Calu3 (cell line): Measurements from ENCODE around the gene CAPZA1. TPM values are rescaled to one million over a fixed set of nuclear protein-coding genes. Genes with fewer than 3 reads are reported as not detected.

ENCODE experiments used
- BruUV-seq: library from RNA; stranded (reverse); fragments of 400-500 nt; replicated peaks from 2 replicates; lab custom pipeline; 2021; lab: Mats Ljungman, UMichigan
- CTCF ChIA-PET: fragments of 300-600 bp; sonication (Branson Sonifier 250); formaldehyde crosslinking; loops from one replicate; lab custom pipeline; 2022; ENCODE audit warnings: antibody characterized with exemption; lab: Charles Lee
- DNase-seq: peaks from one replicate; pipeline ENCODE4 v3.0.0; 2022
- H3K27ac Mint-ChIP-seq: one replicate; pipeline ENCODE4 v1.8.0; 2022; ENCODE audit warnings: mixed read lengths; ENCODE audit not compliant: unreplicated experiment
- H3K27me3 Mint-ChIP-seq: one replicate; pipeline ENCODE4 v1.8.0; 2022; ENCODE audit warnings: mixed read lengths; ENCODE audit not compliant: unreplicated experiment
- H3K36me3 Mint-ChIP-seq: one replicate; pipeline ENCODE4 v1.8.0; 2022; ENCODE audit warnings: mild to moderate bottlenecking, moderate library complexity, mixed read lengths; ENCODE audit not compliant: insufficient read depth, unreplicated experiment
- H3K4me1 Mint-ChIP-seq: one replicate; pipeline ENCODE4 v1.8.0; 2022; ENCODE audit warnings: mild to moderate bottlenecking, low read depth, mixed read lengths; ENCODE audit not compliant: unreplicated experiment
- H3K4me3 Mint-ChIP-seq: one replicate; pipeline ENCODE4 v1.8.0; 2022; ENCODE audit warnings: mild to moderate bottlenecking, low read depth, moderate library complexity, mixed read lengths; ENCODE audit not compliant: unreplicated experiment
- H3K9me3 Mint-ChIP-seq: one replicate; pipeline ENCODE4 v1.8.0; 2022; ENCODE audit warnings: low read depth, mixed read lengths; ENCODE audit not compliant: unreplicated experiment
- CTCF ChIP-seq: fragments of 200-600 bp; IDR thresholded peaks from one replicate; pipeline ENCODE4 v1.8.0; 2022; ENCODE audit warnings: antibody characterized with exemption; ENCODE audit not compliant: unreplicated experiment
- intact Hi-C: fragments of 100-400 bp; cut with micrococcal nuclease; formaldehyde crosslinking; loops from one replicate; pipeline ENCODE4 v1.10.0; 2022; ENCODE audit not compliant: unreplicated experiment
- total RNA-seq: library from RNA; stranded (reverse); gene quantifications from 2 replicates; pipeline ENCODE4 v1.2.3, GENCODE V29; 2022

Gene CAPZA1
- total RNA-seq, 1 experiment from 2014 or later = 103 TPM

DNA sequence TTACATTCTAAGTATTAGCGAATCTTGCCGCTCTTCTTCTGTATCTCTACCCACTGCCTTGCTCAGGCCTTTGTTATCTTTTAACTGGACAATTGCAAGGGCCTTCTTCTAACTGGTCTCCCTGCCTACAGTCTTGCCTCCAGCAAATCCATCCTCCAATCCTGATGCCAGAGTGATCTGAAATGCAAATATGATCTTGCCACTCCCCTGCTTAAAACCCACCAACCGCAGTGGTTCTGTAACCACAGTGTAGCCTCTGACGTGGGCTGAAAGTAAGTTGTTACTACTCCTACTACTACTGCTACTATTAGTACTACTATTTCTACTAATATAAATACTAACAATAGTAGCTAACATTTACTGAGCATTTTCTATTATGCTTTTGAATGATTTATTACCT, 67.2 kb downstream of the CAPZA1 start:
- Mint-ChIP-seq H3K36me3 (peaks cover 5% of the 10 kb centered on the region), H3K27me3 (no peaks in the 10 kb centered on the region), H3K4me3 (no peak overlapping the region), H3K4me1 (no peaks in the 10 kb centered on the region), H3K27ac (no peak overlapping the region), H3K9me3 (no peaks in the 10 kb centered on the region)
- TF ChIP-seq CTCF = no peak
- CTCF ChIA-PET = no interaction called here
- intact Hi-C loops = no loop called here
- no peak for DNase-seq
- no TSS peak for BruUV-seq

DNA sequence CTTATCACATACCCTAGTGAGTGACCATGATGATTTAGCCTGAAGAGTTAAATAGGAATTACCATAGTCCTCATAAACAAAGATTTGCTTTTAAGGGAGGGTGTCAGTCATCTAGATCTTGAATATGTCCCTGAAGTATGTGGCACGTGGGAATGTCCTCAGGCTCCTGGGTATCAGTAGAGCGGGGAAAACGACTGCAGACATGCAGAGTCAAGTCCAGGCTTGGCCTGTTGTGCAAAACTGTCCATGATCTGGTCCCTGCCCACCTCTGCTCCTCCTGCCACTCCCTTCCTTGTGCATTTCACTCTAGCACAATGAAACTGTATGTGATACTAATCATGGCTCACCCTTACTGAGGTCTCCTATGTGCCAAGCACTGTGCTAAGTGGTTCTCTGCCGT, 67.7 kb downstream of the CAPZA1 start:
- BruUV-seq = no TSS peak
- Mint-ChIP-seq H3K27me3 (no peaks in the 10 kb centered on the region), H3K4me1 (no peaks in the 10 kb centered on the region), H3K4me3 (no peak overlapping the region), H3K36me3 (peaks cover 5% of the 10 kb centered on the region), H3K27ac (no peak overlapping the region), H3K9me3 (no peaks in the 10 kb centered on the region)
- intact Hi-C loops = no loop called here
- CTCF ChIA-PET = no interaction called here
- DNase-seq = no peak
- TF ChIP-seq CTCF = no peak

DNA sequence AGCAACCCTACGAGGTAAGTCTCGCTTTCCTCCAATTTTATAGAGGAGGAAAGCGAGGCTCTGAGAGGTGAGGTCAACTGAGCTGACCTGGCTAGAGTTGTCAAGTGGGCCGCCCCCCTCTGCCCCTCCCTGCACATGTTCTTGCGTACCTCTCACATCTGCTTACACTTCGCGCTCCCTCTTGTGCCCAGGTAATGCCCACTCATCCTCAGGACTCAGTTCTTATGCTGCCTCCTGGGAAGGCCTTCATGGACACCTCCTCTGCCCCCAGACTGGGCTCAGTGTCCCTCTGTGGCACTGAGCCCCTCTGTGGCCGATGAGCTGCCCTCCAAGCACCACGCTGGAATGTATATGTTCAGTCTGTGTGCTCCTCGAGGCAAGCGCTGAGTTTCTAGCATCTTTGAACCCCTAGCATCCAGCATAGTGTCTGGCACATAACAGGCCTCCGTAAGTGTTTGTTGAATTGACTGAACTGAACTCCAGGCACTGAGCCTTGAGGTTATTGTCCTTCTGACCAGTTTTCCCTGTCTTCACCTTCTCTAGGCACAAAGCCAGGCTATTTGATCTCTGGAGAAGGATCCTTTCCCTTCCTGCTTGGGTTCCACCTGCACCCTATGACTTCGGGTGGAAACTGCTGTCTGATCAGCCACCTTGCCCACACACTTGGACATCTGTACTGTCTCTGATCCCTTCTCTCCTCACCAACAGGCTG, 68.3 kb downstream of the CAPZA1 start:
- intact Hi-C loops = no loop called here
- DNase-seq = no peak
- Mint-ChIP-seq H3K4me1 (no peaks in the 10 kb centered on the region), H3K36me3 (peaks cover 5% of the 10 kb centered on the region), H3K9me3 (no peaks in the 10 kb centered on the region), H3K27ac (no peak overlapping the region), H3K4me3 (no peak overlapping the region), H3K27me3 (no peaks in the 10 kb centered on the region)
- TF ChIP-seq CTCF = no peak
- CTCF ChIA-PET = no interaction called here
- BruUV-seq = no TSS peak

DNA sequence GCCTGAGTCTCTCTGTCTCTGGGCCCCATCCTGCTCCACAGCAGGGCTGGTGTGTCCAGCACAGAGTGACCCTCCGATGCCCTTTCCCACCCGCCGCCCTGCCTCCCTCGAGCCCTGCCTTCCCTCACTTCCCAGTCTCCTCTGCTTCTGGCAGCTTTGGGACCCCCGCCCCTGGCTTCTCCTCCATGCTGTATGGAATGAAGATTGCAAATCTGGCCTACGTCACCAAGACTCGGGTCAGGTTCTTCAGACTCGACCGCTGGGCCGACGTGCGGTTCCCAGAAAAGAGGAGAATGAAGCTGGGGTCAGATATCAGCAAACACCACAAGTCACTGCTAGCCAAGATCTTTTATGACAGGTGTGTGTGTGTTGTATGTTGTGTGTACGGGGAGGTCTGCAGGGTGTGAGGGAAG, 69.2 kb downstream of the CAPZA1 start:
- no peaks in the 10 kb centered on the region for H3K27me3 Mint-ChIP-seq
- intact Hi-C loops = no loop called here
- CTCF ChIA-PET = no interaction called here
- no peaks in the 10 kb centered on the region for H3K9me3 Mint-ChIP-seq
- H3K4me3 Mint-ChIP-seq = no peak overlapping the region
- BruUV-seq = no TSS peak
- TF ChIP-seq CTCF = no peak
- H3K4me1 Mint-ChIP-seq = no peaks in the 10 kb centered on the region
- H3K27ac Mint-ChIP-seq = no peak overlapping the region
- H3K36me3 Mint-ChIP-seq = peaks cover 5% of the 10 kb centered on the region
- DNase-seq = no peak
